Measurements from ENCODE around the gene CARMIL3.

Gene CARMIL3

GRCh38 chr14:24113379-24113800 is 61.6 kb downstream of the CARMIL3 start:
- peak; percentile 5 for ATAC-seq
- no peak for TF ChIP-seq ESRRG (CRISPR knock-in tag; IDR thresholded peaks at IDR 0.05)
- TF ChIP-seq TCF4 (CRISPR knock-in tag; IDR thresholded peaks at IDR 0.05; ENCODE audit: borderline replicate concordance): no peak
- no peak for TF ChIP-seq ISL1 (CRISPR knock-in tag; IDR thresholded peaks at IDR 0.05)
- TF ChIP-seq ZFP3 (CRISPR knock-in tag; IDR thresholded peaks at IDR 0.05): no peak
- TF ChIP-seq CSDC2 (CRISPR knock-in tag; IDR thresholded peaks at IDR 0.05): no peak
- TF ChIP-seq RARB (CRISPR knock-in tag; IDR thresholded peaks at IDR 0.05): no peak
- no peak for TF ChIP-seq CREB5 (CRISPR knock-in tag; IDR thresholded peaks at IDR 0.05; ENCODE audit: low read depth)

- ATAC-seq: peak; percentile 66
- TF ChIP-seq PATZ1 (CRISPR knock-in tag; IDR thresholded peaks at IDR 0.05; ENCODE audit: borderline replicate concordance) (peak; percentile 13; the same call in 1 of the 2 replicates), TCF4 (CRISPR knock-in tag; IDR thresholded peaks at IDR 0.05; ENCODE audit: borderline replicate concordance) (no peak), ZFP3 (CRISPR knock-in tag; IDR thresholded peaks at IDR 0.05) (0 out of 2 replicates have a peak, but pooled peaks have one; percentile 55), ZNF565 (CRISPR knock-in tag; conservative IDR thresholded peaks at IDR 0.05; ENCODE audit: low read depth) (no peak), PPARA (CRISPR knock-in tag; IDR thresholded peaks at IDR 0.05; ENCODE audit: borderline replicate concordance) (no peak), ZNF70 (CRISPR knock-in tag; IDR thresholded peaks at IDR 0.05) (peak; percentile 76)
These were observed 62.2 kb downstream of the CARMIL3 start for GRCh38 chr14:24113801-24114531.

- ATAC-seq: peak; percentile 93
- 0 out of 2 replicates have a peak, but pooled peaks have one; percentile 27 for TF ChIP-seq TSHZ2 (CRISPR knock-in tag; IDR thresholded peaks at IDR 0.05)
- no peak for TF ChIP-seq ZNF8 (CRISPR knock-in tag; IDR thresholded peaks at IDR 0.05)
These were observed 63.0 kb downstream of the CARMIL3 start, which contains the start of the genes DCAF11 and NRL for GRCh38 chr14:24114532-24115421. Gene DCAF11 (plus strand): TSS chr14:24114777. CDS start chr14:24115595, 818 bp downstream. Gene NRL (minus strand): TSS chr14:24114949. CDS start chr14:24082848, 32,101 bp downstream.

- TF ChIP-seq ISL1 (CRISPR knock-in tag; IDR thresholded peaks at IDR 0.05): no peak
- no peak for TF ChIP-seq ZNF8 (CRISPR knock-in tag; IDR thresholded peaks at IDR 0.05)
- no peak for TF ChIP-seq RARB (CRISPR knock-in tag; IDR thresholded peaks at IDR 0.05)
- TF ChIP-seq GLIS3 (CRISPR knock-in tag; IDR thresholded peaks at IDR 0.05): no peak
- no peak for ATAC-seq
These were observed 63.8 kb downstream of the CARMIL3 start for GRCh38 chr14:24115422-24116127.

- no peak for ATAC-seq
- TF ChIP-seq TCF4 (CRISPR knock-in tag; IDR thresholded peaks at IDR 0.05; ENCODE audit: borderline replicate concordance) (no peak), ZFP3 (CRISPR knock-in tag; IDR thresholded peaks at IDR 0.05) (no peak), ESRRG (CRISPR knock-in tag; IDR thresholded peaks at IDR 0.05) (no peak), ZNF8 (CRISPR knock-in tag; IDR thresholded peaks at IDR 0.05) (no peak), SNAI2 (CRISPR knock-in tag; IDR thresholded peaks at IDR 0.05) (no peak), ZFP30 (CRISPR knock-in tag; IDR thresholded peaks at IDR 0.05) (no peak), TSHZ2 (CRISPR knock-in tag; IDR thresholded peaks at IDR 0.05) (no peak), ISL1 (CRISPR knock-in tag; IDR thresholded peaks at IDR 0.05) (no peak), RARB (CRISPR knock-in tag; IDR thresholded peaks at IDR 0.05) (no peak), ARNTL (CRISPR knock-in tag; IDR thresholded peaks at IDR 0.05; ENCODE audit: borderline replicate concordance, low read depth) (no peak), PATZ1 (CRISPR knock-in tag; IDR thresholded peaks at IDR 0.05; ENCODE audit: borderline replicate concordance) (no peak), ZC3H10 (CRISPR knock-in tag; IDR thresholded peaks at IDR 0.05) (no peak)
These were observed 64.5 kb downstream of the CARMIL3 start for GRCh38 chr14:24116128-24116814.

Data from SK-N-SH treated with all-trans-retinoic acid at 6 μM for 48 hours (cell line).